ENCODE measurements around the gene RBM8A. TPM values are rescaled to one million over a fixed set of nuclear protein-coding genes. Genes with fewer than 3 reads are reported as not detected.

RBM8A gene
- polyA plus RNA-seq, 3 donors, result 91.5 to 171 (median 115) TPM

DNA sequence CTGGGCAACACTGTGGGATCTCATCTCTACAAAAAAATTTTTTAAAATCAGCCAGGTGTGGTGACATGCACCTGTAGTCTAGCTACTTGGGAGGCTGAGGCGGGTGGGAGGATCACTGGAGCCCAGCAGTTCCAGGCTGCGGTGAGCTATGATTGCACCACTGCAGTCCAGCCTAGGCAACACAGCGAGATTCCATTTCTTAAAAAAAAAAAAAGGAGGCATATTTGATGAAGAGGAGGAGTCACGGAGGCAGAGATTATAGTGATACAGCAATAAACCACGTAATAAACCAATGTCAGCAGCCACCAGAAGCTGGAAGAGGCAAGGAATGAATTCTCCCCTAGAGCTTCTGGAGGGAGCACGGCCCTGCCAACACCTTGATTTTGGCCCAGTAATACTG lies 26.6 kb upstream of the RBM8A start:
- Mint-ChIP-seq H3K36me3 (peaks cover 16% of the 10 kb centered on the region in 2 donors), H3K27ac (no peak overlapping the region), H3K9me3 (peaks cover 0 to 2% (median 0%) of the 10 kb centered on the region in 7 donors), H3K27me3 (ENCODE audit: low read depth in 3 of 3) (peaks cover 0 to 2% (median 0%) of the 10 kb centered on the region in 3 donors), H3K4me1 (peaks cover 45% of the 10 kb centered on the region), H3K4me3 (no peak overlapping the region)
- H3K36me3 ChIP-seq (replicated peaks in 1 of 2; ENCODE audit: control insufficient read depth in 1 of 2, insufficient read depth in 2 of 2, low read length in 2 of 2), result peaks cover 0 to 5% of the 10 kb centered on the region in 2 donors
- H3K9ac ChIP-seq (ENCODE audit: insufficient read depth, low read length, poor library complexity, severe bottlenecking), result no peak overlapping the region
- H3K4me3 ChIP-seq (replicated peaks in 1 of 3; ENCODE audit: low read depth in 2 of 3, low read length in 3 of 3), result no peak overlapping the region
- no peak overlapping the region for H2AFZ ChIP-seq (ENCODE audit: insufficient read depth, low read depth, low read length, poor library complexity, severe bottlenecking)
- intact Hi-C loops (cut with micrococcal nuclease), result no loop called here
- no peak overlapping the region for H3K27ac ChIP-seq (ENCODE audit: low read depth in 1 of 2, low read length in 2 of 2)
- TF ChIP-seq CTCF (IDR thresholded peaks at IDR 0.05), result no peak
- H3K27me3 ChIP-seq (ENCODE audit: control insufficient read depth in 2 of 2, insufficient read depth in 2 of 2, low read length in 2 of 2), result no peaks in the 10 kb centered on the region
- peaks cover 22 to 31% of the 10 kb centered on the region in 2 donors for H3K4me1 ChIP-seq (ENCODE audit: control insufficient read depth in 1 of 2, insufficient read depth in 2 of 2, low read length in 2 of 2)
- no peaks in the 10 kb centered on the region for H4K20me1 ChIP-seq (ENCODE audit: insufficient read depth, low read length)
- H3K4me2 ChIP-seq (replicated peaks; ENCODE audit: extremely low read depth, low read length, poor library complexity, severe bottlenecking), result no peak overlapping the region
- 88% methylated on average over 3 of the region's 6 CpGs for WGBS (ENCODE audit: insufficient coverage)
- H3K79me2 ChIP-seq (ENCODE audit: insufficient read depth, low read length), result peaks cover 41% of the 10 kb centered on the region
- no peak for DNase-seq
- H3K9me3 ChIP-seq (replicated peaks in 1 of 2; ENCODE audit: control insufficient read depth in 1 of 2, insufficient read depth in 1 of 2, low read length in 2 of 2), result no peaks in the 10 kb centered on the region

DNA sequence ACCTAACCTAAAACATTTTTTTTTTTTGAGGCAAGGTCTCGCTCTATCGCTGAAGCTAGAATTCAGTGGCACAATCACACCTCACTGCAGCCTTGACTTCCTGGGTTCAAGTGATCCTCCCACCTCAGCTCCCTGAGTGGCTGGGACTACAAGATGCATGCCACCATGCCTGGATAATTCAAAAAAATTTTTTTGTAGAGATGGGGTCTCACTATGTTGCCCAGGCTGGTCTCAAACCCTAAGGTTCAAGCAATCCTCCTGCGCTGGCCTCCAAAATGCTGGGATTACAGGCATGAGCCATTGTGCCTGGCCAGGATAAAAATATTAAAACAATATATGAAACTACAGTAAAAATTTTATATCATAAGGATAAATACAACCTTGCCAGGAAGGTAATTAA lies 25.6 kb upstream of the RBM8A start:
- Histone ChIP-seq H3K79me2 (ENCODE audit: insufficient read depth, low read length) (peaks cover 41% of the 10 kb centered on the region), H3K36me3 (replicated peaks in 1 of 2; ENCODE audit: control insufficient read depth in 1 of 2, insufficient read depth in 2 of 2, low read length in 2 of 2) (peaks cover 0 to 15% of the 10 kb centered on the region in 2 donors), H3K4me3 (replicated peaks in 1 of 3; ENCODE audit: low read depth in 2 of 3, low read length in 3 of 3) (no peak overlapping the region), H2AFZ (ENCODE audit: insufficient read depth, low read depth, low read length, poor library complexity, severe bottlenecking) (no peak overlapping the region), H3K4me2 (replicated peaks; ENCODE audit: extremely low read depth, low read length, poor library complexity, severe bottlenecking) (no peak overlapping the region), H3K9me3 (replicated peaks in 1 of 2; ENCODE audit: control insufficient read depth in 1 of 2, insufficient read depth in 1 of 2, low read length in 2 of 2) (no peaks in the 10 kb centered on the region), H3K4me1 (ENCODE audit: control insufficient read depth in 1 of 2, insufficient read depth in 2 of 2, low read length in 2 of 2) (peaks cover 14 to 23% of the 10 kb centered on the region in 2 donors), H3K27ac (ENCODE audit: low read depth in 1 of 2, low read length in 2 of 2) (no peak overlapping the region), H3K9ac (ENCODE audit: insufficient read depth, low read length, poor library complexity, severe bottlenecking) (no peak overlapping the region), H4K20me1 (ENCODE audit: insufficient read depth, low read length) (no peaks in the 10 kb centered on the region), H3K27me3 (ENCODE audit: control insufficient read depth in 2 of 2, insufficient read depth in 2 of 2, low read length in 2 of 2) (no peaks in the 10 kb centered on the region)
- TF ChIP-seq CTCF (IDR thresholded peaks at IDR 0.05), result no peak
- DNase-seq, result no peak
- Mint-ChIP-seq H3K27ac (no peak overlapping the region), H3K9me3 (peaks cover 0 to 2% (median 0%) of the 10 kb centered on the region in 7 donors), H3K4me3 (no peak overlapping the region), H3K36me3 (peaks cover 16% of the 10 kb centered on the region in 2 donors), H3K4me1 (peaks cover 35% of the 10 kb centered on the region), H3K27me3 (ENCODE audit: low read depth in 3 of 3) (peaks cover 0 to 1% (median 0%) of the 10 kb centered on the region in 3 donors)
- 100% methylated on average over 2 of the region's 3 CpGs for WGBS (ENCODE audit: insufficient coverage)
- intact Hi-C loops (cut with micrococcal nuclease), result no loop called here
